GM12878 (cell line): Measurements from ENCODE around the gene CLDN24.

Experiments used
- CREM ChIP-seq: IDR thresholded peaks from 2 replicates; pipeline ENCODE4 v1.6.1; 2014; ENCODE audit warnings: antibody characterized with exemption, low read depth
- CTCF ChIP-seq, 3 experiments: IDR thresholded peaks in 2 of 3; conservative IDR thresholded peaks in 1 of 3; 2 replicates each; pipeline ENCODE4 v1.5.1; 2011; ENCODE audit warnings: low read depth in 3 of 3, low read length in 3 of 3, mild to moderate bottlenecking in 3 of 3, control low read depth in 2 of 3, moderate library complexity in 2 of 3, inconsistent platforms in 1 of 3, mixed read lengths in 1 of 3; ENCODE audit not compliant: control insufficient read depth in 2 of 3, insufficient read depth in 1 of 3; ENCODE audit errors: extremely low read depth in 1 of 3
- ESRRA ChIP-seq: IDR thresholded peaks from 2 replicates; pipeline ENCODE4 v1.6.1; 2012; ENCODE audit warnings: mild to moderate bottlenecking, low read length, improper control_type of control experiment
- FOS ChIP-seq: IDR thresholded peaks from 3 replicates; pipeline ENCODE4 v1.6.1; 2011; ENCODE audit warnings: borderline replicate concordance; ENCODE audit not compliant: insufficient read length; ENCODE audit errors: extremely low read depth
- LARP7 ChIP-seq: fragments of 450-650 bp; IDR thresholded peaks from 2 replicates; pipeline ENCODE4 v1.6.1; 2017; ENCODE audit warnings: mild to moderate bottlenecking
- MTA3 ChIP-seq: IDR thresholded peaks from 2 replicates; pipeline ENCODE4 v1.6.1; 2012; ENCODE audit warnings: low read length, inconsistent platforms, borderline replicate concordance
- POLR2AphosphoS5 ChIP-seq: IDR thresholded peaks from 2 replicates; pipeline ENCODE4 v1.6.1; 2011; ENCODE audit warnings: mild to moderate bottlenecking, low read length, inconsistent platforms
- SMC3 ChIP-seq: IDR thresholded peaks from 2 replicates; pipeline ENCODE4 v1.6.1; 2011; ENCODE audit warnings: low read length, improper control_type of control experiment, borderline replicate concordance
- TF ChIP-seq, protein P1 (sequence below): IDR thresholded peaks from 2 replicates; pipeline ENCODE4 v1.6.1; 2011; ENCODE audit warnings: low read depth, mild to moderate bottlenecking, low read length, moderate library complexity, borderline replicate concordance; ENCODE audit errors: extremely low read depth

DNA sequence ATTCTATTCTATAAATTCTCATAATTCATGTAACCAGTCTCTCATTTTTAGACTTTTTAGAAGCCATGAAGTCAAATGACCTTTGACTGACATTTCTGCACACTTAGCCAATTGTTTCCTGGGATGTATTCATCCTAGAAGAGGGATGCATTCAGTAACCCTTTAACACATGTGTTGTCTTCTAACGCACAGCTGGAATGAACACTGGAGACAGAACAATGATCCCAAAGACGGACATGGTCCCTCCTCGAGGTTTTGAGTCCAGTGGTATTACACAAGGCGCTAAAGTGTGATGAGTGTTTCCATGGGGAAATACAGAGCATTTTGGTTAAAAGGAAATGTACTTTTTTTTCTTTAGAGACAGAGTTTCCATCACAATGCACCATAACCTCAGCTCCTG lies 39.8 kb upstream of the CLDN24 start:
- TF ChIP-seq MTA3: no peak
- TF ChIP-seq POLR2AphosphoS5: no peak
- TF ChIP-seq, protein P1, sequence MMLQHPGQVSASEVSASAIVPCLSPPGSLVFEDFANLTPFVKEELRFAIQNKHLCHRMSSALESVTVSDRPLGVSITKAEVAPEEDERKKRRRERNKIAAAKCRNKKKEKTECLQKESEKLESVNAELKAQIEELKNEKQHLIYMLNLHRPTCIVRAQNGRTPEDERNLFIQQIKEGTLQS: no peak
- TF ChIP-seq CTCF (IDR thresholded peaks at IDR 0.05 in 2 of 3, conservative IDR thresholded peaks at IDR 0.05 in 1 of 3; ENCODE audit: control insufficient read depth in 2 of 3, extremely low read depth in 1 of 3, insufficient read depth in 1 of 3, low read depth in 3 of 3, low read length in 3 of 3): no peak
- no peak for TF ChIP-seq LARP7
- TF ChIP-seq ESRRA: no peak
- TF ChIP-seq CREM: no peak
- no peak for TF ChIP-seq FOS
- no peak for TF ChIP-seq SMC3
